Uterus (tissue), 2 donors: Measurements from ENCODE around the gene PCDH1.

Experiments
- POLR2A ChIP-seq, 2 donors: fragments of 450-650 bp; IDR thresholded peaks; one replicate each; pipeline ENCODE4 v1.6.1; 2016; ENCODE audit warnings: antibody characterized with exemption in 2 of 2, mild to moderate bottlenecking in 1 of 2, moderate library complexity in 1 of 2
- TF ChIP-seq, protein P1 (sequence below), 4 experiments: fragments of 200-600 bp in 2 of 4; fragments of 450-650 bp in 2 of 4; sonication (generic) in 2 of 4; IDR thresholded peaks; one replicate each; pipeline ENCODE4 v1.5.1; 2016 to 2019; ENCODE audit warnings: antibody characterized with exemption in 4 of 4, mild to moderate bottlenecking in 2 of 4, moderate library complexity in 1 of 4

- TF ChIP-seq, protein P1, sequence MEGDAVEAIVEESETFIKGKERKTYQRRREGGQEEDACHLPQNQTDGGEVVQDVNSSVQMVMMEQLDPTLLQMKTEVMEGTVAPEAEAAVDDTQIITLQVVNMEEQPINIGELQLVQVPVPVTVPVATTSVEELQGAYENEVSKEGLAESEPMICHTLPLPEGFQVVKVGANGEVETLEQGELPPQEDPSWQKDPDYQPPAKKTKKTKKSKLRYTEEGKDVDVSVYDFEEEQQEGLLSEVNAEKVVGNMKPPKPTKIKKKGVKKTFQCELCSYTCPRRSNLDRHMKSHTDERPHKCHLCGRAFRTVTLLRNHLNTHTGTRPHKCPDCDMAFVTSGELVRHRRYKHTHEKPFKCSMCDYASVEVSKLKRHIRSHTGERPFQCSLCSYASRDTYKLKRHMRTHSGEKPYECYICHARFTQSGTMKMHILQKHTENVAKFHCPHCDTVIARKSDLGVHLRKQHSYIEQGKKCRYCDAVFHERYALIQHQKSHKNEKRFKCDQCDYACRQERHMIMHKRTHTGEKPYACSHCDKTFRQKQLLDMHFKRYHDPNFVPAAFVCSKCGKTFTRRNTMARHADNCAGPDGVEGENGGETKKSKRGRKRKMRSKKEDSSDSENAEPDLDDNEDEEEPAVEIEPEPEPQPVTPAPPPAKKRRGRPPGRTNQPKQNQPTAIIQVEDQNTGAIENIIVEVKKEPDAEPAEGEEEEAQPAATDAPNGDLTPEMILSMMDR (IDR thresholded peaks at IDR 0.05), result no peak
- no peak for TF ChIP-seq POLR2A (IDR thresholded peaks at IDR 0.05)
Observed at GRCh38 chr5:141917760-141918159, 39.5 kb upstream of the PCDH1 start.
